H1 (cell line): ENCODE measurements around the gene SV2C. TPM values are rescaled to one million over a fixed set of nuclear protein-coding genes. Genes with fewer than 3 reads are reported as not detected.

ENCODE experiments used
- CEBPB ChIP-seq: IDR thresholded peaks from 2 replicates; pipeline ENCODE4 v1.6.1; 2012; ENCODE audit warnings: low read depth, low read length
- SAP30 ChIP-seq: fragments of 300-600 bp; sonication (generic); IDR thresholded peaks from 2 replicates; pipeline ENCODE4 v1.7.1; 2012; ENCODE audit warnings: low read length, moderate library complexity, mild to moderate bottlenecking, inconsistent platforms; ENCODE audit not compliant: insufficient read depth, insufficient replicate concordance
- TEAD4 ChIP-seq: IDR thresholded peaks from 2 replicates; pipeline ENCODE4 v1.6.1; 2012; ENCODE audit warnings: low read depth, low read length, inconsistent platforms, mixed read lengths
- ZNF274 ChIP-seq: IDR thresholded peaks from 2 replicates; pipeline ENCODE4 v1.7.0; 2012; ENCODE audit warnings: low read length, borderline replicate concordance; ENCODE audit errors: extremely low read depth
- polyA plus RNA-seq, 7 experiments: library from polyadenylated mRNA; depleted of rRNA in 3 of 7; stranded (reverse) in 5 of 7; unstranded in 2 of 7; fragments of >200 nt in 5 of 7; fragments of 200-250 nt in 2 of 7; gene quantifications; 1 replicate in 5 of 7; 2 replicates in 1 of 7; 4 replicates in 1 of 7; pipeline versions ENCODE4 v1.2.1 to v1.2.3, GENCODE V29; 2011 to 2013; ENCODE audit warnings: missing spikeins in 2 of 7, mixed read lengths in 2 of 7
- total RNA-seq: library from RNA; stranded (reverse); fragmentation: NEBNext Ultra II Directional; extraction: Animal tissue kit (Norgen Biotek cat#: 25700); gene quantifications from 2 replicates; pipeline ENCODE4 v1.2.1, GENCODE V29; 2021

SV2C gene
- total and polyA plus RNA-seq, 2 of the 8 experiments (the other 6 are each of a cell fraction or from before 2014, with no cell fraction given): 0.08 to 0.24 TPM

DNA sequence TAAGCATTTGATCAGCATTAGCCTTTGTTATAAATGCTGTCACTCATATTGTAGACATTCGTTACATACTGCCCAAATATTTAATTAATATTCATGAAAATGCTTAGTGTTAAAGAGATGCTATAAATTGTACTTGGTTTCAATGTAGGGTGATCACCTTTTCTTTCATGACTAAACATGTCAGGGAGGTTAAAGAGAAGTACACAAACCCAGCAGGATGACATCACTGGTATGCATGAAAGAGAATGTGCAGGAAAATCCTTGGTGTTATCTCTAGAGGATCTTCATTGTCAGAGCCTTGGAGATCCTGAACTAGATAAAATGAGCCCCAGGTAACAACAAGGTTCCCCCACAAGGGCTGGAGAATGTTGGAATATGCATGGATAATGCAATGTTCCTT is 33.0 kb upstream of the SV2C start (continued):
- TF ChIP-seq ZNF274 (no peak), TEAD4 (no peak), CEBPB (no peak), SAP30 (no peak)
